GM13977 (cell line): ENCODE data around the gene BARX2.

Source experiments
- DNase-seq: peaks from one replicate; pipeline ENCODE4 v3.0.0; 2012; ENCODE audit warnings: low spot score
- CTCF ChIP-seq: IDR thresholded peaks from 2 replicates; pipeline ENCODE4 v1.5.1; 2012; ENCODE audit warnings: mild to moderate bottlenecking, control low read depth; ENCODE audit not compliant: insufficient read depth; ENCODE audit errors: extremely low read depth, missing control alignments
- in situ Hi-C: fragments of 300-500 bp; cut with MboI; formaldehyde crosslinking; loops from one replicate; pipeline ENCODE4 v1.12.0; 2022; ENCODE audit warnings: low sequenced_read_pairs, low pct_unique_long_range_greater_than_20kb, mixed read lengths, inconsistent platforms; ENCODE audit not compliant: unreplicated experiment

BARX2 gene

DNA sequence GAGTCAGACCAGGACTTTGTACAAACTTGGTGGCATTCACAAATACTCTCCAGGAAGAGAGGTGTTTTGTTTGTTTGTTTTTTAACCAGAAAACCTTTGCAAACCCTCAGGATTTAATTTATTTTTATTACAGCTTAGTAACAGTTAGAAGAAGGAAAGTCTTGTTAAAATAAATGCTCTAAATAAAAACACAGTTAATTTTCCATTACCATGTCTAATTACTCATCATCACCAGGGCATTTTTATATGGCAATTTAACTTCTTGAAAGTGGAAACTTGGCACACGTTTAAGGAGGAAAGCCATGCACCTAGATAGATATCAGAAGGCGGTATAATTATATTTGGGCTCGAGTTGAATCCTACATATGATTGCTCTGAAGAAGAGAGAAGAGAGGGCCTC, 7.4 kb downstream of the BARX2 start:
- DNase-seq: no peak
- TF ChIP-seq CTCF: no peak
- in situ Hi-C loops: no loop called here

- in situ Hi-C loops: no loop called here
- no peak for DNase-seq
- no peak for TF ChIP-seq CTCF
Measured at GRCh38 chr11:129383502-129383901, 7.9 kb downstream of the BARX2 start.

DNA sequence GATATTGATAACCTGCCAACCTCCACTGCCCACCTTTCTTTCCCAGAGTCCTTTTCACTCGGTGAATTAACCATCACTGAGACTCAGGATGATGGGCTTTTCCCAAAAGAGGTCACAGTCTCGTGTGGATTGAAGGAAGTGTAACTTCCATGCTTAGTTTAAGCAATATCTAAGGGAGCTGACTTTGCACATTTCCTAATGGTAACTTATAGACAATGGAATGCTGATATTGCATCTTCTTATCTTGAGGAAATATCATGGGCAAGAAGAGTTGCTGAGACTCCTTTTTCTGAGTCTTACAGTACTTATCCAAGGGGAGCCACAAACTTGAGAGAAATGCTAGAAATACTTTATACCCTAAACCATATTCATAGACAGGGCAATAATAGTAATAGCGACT, 8.8 kb downstream of the BARX2 start:
- in situ Hi-C loops: no loop called here
- no peak for DNase-seq
- TF ChIP-seq CTCF: no peak

GRCh38 chr11:129385801-129386200, 10.2 kb downstream of the BARX2 start:
- DNase-seq: no peak
- in situ Hi-C loops: no loop called here
- no peak for TF ChIP-seq CTCF

GRCh38 chr11:129386795-129387397, 11.2 kb downstream of the BARX2 start:
- no peak for TF ChIP-seq CTCF
- DNase-seq: no peak
- in situ Hi-C loops: no loop called here

DNA sequence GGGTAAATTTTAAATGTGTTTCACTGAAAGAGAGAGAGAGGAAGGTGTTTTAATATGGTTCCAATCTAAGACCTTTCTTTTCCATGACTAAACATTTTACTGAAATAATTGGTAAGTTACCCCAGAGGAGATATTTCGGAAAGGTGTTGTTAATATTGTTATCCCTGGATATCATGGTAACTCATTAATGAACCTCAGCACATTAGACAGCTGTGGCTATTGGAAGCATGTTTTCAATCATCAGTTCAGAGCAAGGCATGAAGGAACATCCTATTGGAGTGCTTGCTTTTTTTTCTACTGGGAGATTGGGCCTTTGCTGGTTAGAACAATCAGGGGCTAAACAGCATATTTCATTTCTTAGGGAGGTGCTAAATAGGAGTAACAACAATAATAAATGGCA, 11.8 kb downstream of the BARX2 start:
- TF ChIP-seq CTCF: no peak
- in situ Hi-C loops: no loop called here

GRCh38 chr11:129388824-129389223, 13.2 kb downstream of the BARX2 start:
- TF ChIP-seq CTCF: no peak
- in situ Hi-C loops: no loop called here
- DNase-seq: no peak

More for the DNA sequence above, 11.8 kb downstream of the BARX2 start:
- no peak for DNase-seq
